Gastrocnemius medialis (tissue), 4 donors: Measurements from ENCODE around the gene MOCS2.

Source experiments
- POLR2A ChIP-seq, 2 donors: fragments of 450-650 bp; IDR thresholded peaks; one replicate each; pipeline ENCODE4 v1.6.1; 2017; ENCODE audit warnings: antibody characterized with exemption in 2 of 2, mild to moderate bottlenecking in 2 of 2, moderate library complexity in 2 of 2
- TF ChIP-seq, protein P1 (sequence below), 5 experiments: fragments of 450-650 bp in 3 of 5; fragments of 200-600 bp in 2 of 5; sonication (generic) in 2 of 5; IDR thresholded peaks in 4 of 5; conservative IDR thresholded peaks in 1 of 5; 1 replicate in 4 of 5; 2 replicates in 1 of 5; pipeline ENCODE4 v1.5.1; 2016 to 2019; ENCODE audit warnings: antibody characterized with exemption in 5 of 5, mild to moderate bottlenecking in 3 of 5, moderate library complexity in 3 of 5

DNA sequence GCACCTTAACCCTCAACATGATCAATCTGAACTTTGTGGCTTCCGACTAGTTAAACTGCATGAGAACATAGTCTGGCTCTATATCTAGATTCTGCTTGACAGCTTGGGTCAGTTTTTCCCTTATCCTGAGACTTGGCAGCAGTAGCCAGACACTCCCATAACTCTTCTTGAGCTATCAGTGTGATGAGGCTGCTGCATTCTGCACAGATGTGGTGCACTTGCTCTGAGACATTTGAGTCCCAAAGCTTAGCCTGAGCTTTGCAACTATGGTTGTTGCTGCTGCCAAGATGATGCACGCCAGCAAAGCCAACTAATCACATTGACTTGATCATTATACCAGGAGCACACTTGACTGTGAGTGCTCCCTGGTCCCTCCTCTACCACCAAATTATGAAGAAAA lies 36.2 kb downstream of the MOCS2 start:
- no peak for TF ChIP-seq POLR2A (IDR thresholded peaks at IDR 0.05)
- TF ChIP-seq, protein P1, sequence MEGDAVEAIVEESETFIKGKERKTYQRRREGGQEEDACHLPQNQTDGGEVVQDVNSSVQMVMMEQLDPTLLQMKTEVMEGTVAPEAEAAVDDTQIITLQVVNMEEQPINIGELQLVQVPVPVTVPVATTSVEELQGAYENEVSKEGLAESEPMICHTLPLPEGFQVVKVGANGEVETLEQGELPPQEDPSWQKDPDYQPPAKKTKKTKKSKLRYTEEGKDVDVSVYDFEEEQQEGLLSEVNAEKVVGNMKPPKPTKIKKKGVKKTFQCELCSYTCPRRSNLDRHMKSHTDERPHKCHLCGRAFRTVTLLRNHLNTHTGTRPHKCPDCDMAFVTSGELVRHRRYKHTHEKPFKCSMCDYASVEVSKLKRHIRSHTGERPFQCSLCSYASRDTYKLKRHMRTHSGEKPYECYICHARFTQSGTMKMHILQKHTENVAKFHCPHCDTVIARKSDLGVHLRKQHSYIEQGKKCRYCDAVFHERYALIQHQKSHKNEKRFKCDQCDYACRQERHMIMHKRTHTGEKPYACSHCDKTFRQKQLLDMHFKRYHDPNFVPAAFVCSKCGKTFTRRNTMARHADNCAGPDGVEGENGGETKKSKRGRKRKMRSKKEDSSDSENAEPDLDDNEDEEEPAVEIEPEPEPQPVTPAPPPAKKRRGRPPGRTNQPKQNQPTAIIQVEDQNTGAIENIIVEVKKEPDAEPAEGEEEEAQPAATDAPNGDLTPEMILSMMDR (IDR thresholded peaks at IDR 0.05 in 4 of 5, conservative IDR thresholded peaks at IDR 0.05 in 1 of 5) = no peak
